Measurements from ENCODE around the gene CLK4.
A peak's percentile ranks its signal among the peaks of the same experiment; 100 is the strongest.

Gene CLK4

GRCh38 chr5:178626484-178627258 is at the start of gene CLK4:
Gene CLK4 (minus strand): TSS chr5:178627050. CDS start chr5:178623416, 3,634 bp downstream.
- TF ChIP-seq CTCF (IDR thresholded peaks at IDR 0.05; ENCODE audit: insufficient read depth, low read depth, low read length, missing control alignments) = no peak
- peak; percentile 98 for DNase-seq (ENCODE audit: low read depth)
- H3K4me3 ChIP-seq (ENCODE audit: low read depth, low read length) = peak within 1 kb of the TSS; percentile 69

- DNase-seq (ENCODE audit: low read depth) = no peak
- H3K4me3 ChIP-seq (ENCODE audit: low read depth, low read length) = no peak overlapping the region
- TF ChIP-seq CTCF (IDR thresholded peaks at IDR 0.05; ENCODE audit: insufficient read depth, low read depth, low read length, missing control alignments) = no peak
These were observed 49.1 kb upstream of the CLK4 start for GRCh38 chr5:178675922-178676321.

DNA sequence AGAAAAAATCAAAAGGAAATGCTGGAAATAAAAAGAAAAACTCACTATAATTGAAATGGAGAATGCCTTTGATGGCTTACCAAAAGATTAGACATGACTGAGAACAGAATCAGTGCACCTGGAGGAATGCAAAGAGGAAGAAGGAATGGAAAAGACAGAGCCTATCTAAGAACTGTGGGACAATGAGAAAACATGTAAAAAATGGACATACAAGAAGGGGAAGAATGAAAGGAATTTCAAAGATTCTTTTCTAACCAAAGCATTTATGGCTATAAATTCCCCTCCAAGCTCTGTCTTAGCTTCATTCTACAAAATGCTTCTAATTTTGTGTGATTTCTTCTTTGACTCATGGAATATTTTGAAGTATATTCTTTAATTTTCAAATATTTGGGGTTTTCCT is 47.5 kb upstream of the CLK4 start:
- no peak for DNase-seq (ENCODE audit: low read depth)
- TF ChIP-seq CTCF (IDR thresholded peaks at IDR 0.05; ENCODE audit: insufficient read depth, low read depth, low read length, missing control alignments) = no peak
- H3K4me3 ChIP-seq (ENCODE audit: low read depth, low read length) = no peak overlapping the region

DNA sequence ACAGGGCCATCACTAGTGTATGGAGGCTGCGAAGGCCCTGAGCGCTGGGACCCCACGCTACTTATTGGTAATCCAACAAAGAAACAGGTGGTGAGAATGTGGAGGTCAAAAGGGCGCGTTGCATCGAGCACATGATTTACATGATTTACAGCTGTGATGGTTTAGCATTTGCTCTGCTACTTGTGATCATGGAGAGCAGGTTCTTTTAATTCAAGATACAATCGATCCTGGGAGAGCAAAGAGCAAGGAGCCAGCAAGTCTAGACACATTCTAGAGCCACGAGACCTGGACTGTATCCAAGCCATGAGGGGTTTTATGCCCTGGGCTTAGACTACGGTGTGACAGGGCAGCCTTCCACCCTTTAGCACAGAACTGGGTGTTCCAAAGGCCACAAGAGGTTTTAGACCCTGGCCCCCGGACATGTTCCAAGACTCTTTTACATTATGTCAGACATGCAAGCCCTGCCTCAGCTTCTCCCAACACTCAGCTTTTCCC is 47.0 kb upstream of the CLK4 start:
- H3K4me3 ChIP-seq (ENCODE audit: low read depth, low read length) = no peak overlapping the region
- DNase-seq (ENCODE audit: low read depth) = no peak
- TF ChIP-seq CTCF (IDR thresholded peaks at IDR 0.05; ENCODE audit: insufficient read depth, low read depth, low read length, missing control alignments) = no peak

GRCh38 chr5:178672630-178673029 is 45.8 kb upstream of the CLK4 start:
- no peak for DNase-seq (ENCODE audit: low read depth)
- no peak overlapping the region for H3K4me3 ChIP-seq (ENCODE audit: low read depth, low read length)
- TF ChIP-seq CTCF (IDR thresholded peaks at IDR 0.05; ENCODE audit: insufficient read depth, low read depth, low read length, missing control alignments) = no peak

- no peak for TF ChIP-seq CTCF (IDR thresholded peaks at IDR 0.05; ENCODE audit: insufficient read depth, low read depth, low read length, missing control alignments)
- DNase-seq (ENCODE audit: low read depth) = no peak
These were observed 44.8 kb upstream of the CLK4 start for GRCh38 chr5:178671602-178672144.

More at GRCh38 chr5:178671602-178672144, 44.8 kb upstream of the CLK4 start:
- H3K4me3 ChIP-seq (ENCODE audit: low read depth, low read length) = no peak overlapping the region
